ENCODE data around the gene CCDC201. TPM values are rescaled to one million over a fixed set of nuclear protein-coding genes. Genes with fewer than 3 reads are reported as not detected.

The CCDC201 gene
- total and polyA plus RNA-seq, 2 of the 8 experiments (the other 6 are each of a cell fraction or from before 2014, with no cell fraction given): not detected

- TF ChIP-seq CHD7 (IDR thresholded peaks at IDR 0.05; ENCODE audit: insufficient replicate concordance, low read length): no peak
- TF ChIP-seq TBP (IDR thresholded peaks at IDR 0.05; ENCODE audit: low read depth, low read length): no peak
- TF ChIP-seq SP1 (IDR thresholded peaks at IDR 0.05; ENCODE audit: low read depth, low read length): no peak
- TF ChIP-seq BACH1 (IDR thresholded peaks at IDR 0.05; ENCODE audit: low read length): no peak
- TF ChIP-seq SP4 (IDR thresholded peaks at IDR 0.05; ENCODE audit: low read length): no peak
- no peak for TF ChIP-seq USF2 (IDR thresholded peaks at IDR 0.05; ENCODE audit: low read length)
- no peak for TF ChIP-seq NANOG (IDR thresholded peaks at IDR 0.05; ENCODE audit: insufficient read depth, low read depth, low read length, poor library complexity, severe bottlenecking)
- no peak for TF ChIP-seq BRCA1 (IDR thresholded peaks at IDR 0.05; ENCODE audit: low read depth, low read length)
- TF ChIP-seq HDAC2 (IDR thresholded peaks at IDR 0.05; ENCODE audit: borderline replicate concordance in 1 of 2, low read depth in 2 of 2, low read length in 2 of 2): no peak
- no peak for TF ChIP-seq KDM4A (IDR thresholded peaks at IDR 0.05; ENCODE audit: low read depth, low read length, severe bottlenecking)
- TF ChIP-seq ASH2L (IDR thresholded peaks at IDR 0.05; ENCODE audit: low read length): no peak
- TF ChIP-seq TCF12 (IDR thresholded peaks at IDR 0.05; ENCODE audit: low read depth, low read length): no peak
Observed at GRCh38 chr7:45918556-45918955, 45.7 kb upstream of the CCDC201 start (continued).

Measured in H1 (cell line).